KMS-11 (cell line): ENCODE data around the gene SLC38A7.
"Not testable (repeated sequence)": the region's sequence is repeated elsewhere in the genome, so short reads cannot be mapped to it uniquely, and the experiment has no call there.

Source experiments
- H2AFZ ChIP-seq: fragments of 200-600 bp; sonication (generic); 2 replicates; pipeline ENCODE4 v1.6.1; 2016; ENCODE audit warnings: antibody characterized with exemption, mixed run types, low read depth
- H3K27ac ChIP-seq: fragments of 200-600 bp; sonication (generic); 2 replicates; pipeline ENCODE4 v1.6.1; 2016; ENCODE audit warnings: mild to moderate bottlenecking, mixed run types
- H3K27me3 ChIP-seq: fragments of 200-600 bp; sonication (generic); 2 replicates; pipeline ENCODE4 v1.6.1; 2017; ENCODE audit warnings: mild to moderate bottlenecking, low read depth, mixed run types, moderate library complexity; ENCODE audit not compliant: insufficient read depth
- H3K36me3 ChIP-seq: fragments of 200-600 bp; sonication (generic); 2 replicates; pipeline ENCODE4 v1.6.1; 2017; ENCODE audit warnings: mild to moderate bottlenecking, mixed run types; ENCODE audit not compliant: insufficient read depth
- H3K4me1 ChIP-seq: fragments of 200-600 bp; sonication (generic); 2 replicates; pipeline ENCODE4 v1.6.1; 2016; ENCODE audit warnings: mild to moderate bottlenecking, low read depth, mixed run types; ENCODE audit not compliant: poor library complexity, severe bottlenecking
- H3K4me2 ChIP-seq: fragments of 200-600 bp; sonication (generic); 2 replicates; pipeline ENCODE4 v1.7.0; 2016; ENCODE audit warnings: mild to moderate bottlenecking, mixed run types
- H3K4me3 ChIP-seq: fragments of 200-600 bp; sonication (generic); IDR thresholded peaks from 2 replicates; pipeline ENCODE4 v1.6.1; 2017; ENCODE audit warnings: low read depth, low read length, mixed read lengths; ENCODE audit not compliant: insufficient read depth
- H3K79me2 ChIP-seq: fragments of 200-600 bp; sonication (generic); 2 replicates; pipeline ENCODE4 v1.6.1; 2016; ENCODE audit warnings: low read depth, mixed run types; ENCODE audit not compliant: insufficient read depth
- H3K9ac ChIP-seq: fragments of 200-600 bp; sonication (generic); 2 replicates; pipeline ENCODE4 v1.6.1; 2016; ENCODE audit warnings: mild to moderate bottlenecking, mixed run types
- H4K20me1 ChIP-seq: fragments of 200-600 bp; sonication (generic); 2 replicates; pipeline ENCODE4 v1.6.1; 2016; ENCODE audit warnings: mild to moderate bottlenecking, mixed run types; ENCODE audit not compliant: insufficient read depth
- TF ChIP-seq, protein P1 (sequence below): fragments of 200-600 bp; sonication (generic); conservative IDR thresholded peaks from 2 replicates; pipeline ENCODE4 v1.6.1; 2017; ENCODE audit warnings: low read depth, mild to moderate bottlenecking, antibody characterized with exemption, low read length, moderate library complexity, mixed read lengths

Gene SLC38A7

GRCh38 chr16:58709333-58709732 is 24.8 kb upstream of the SLC38A7 start:
- Histone ChIP-seq H3K4me1 (no peaks in the 10 kb centered on the region), H3K9ac (no peak overlapping the region), H2AFZ (no peak overlapping the region), H3K4me3 (no peak overlapping the region), H4K20me1 (no peaks in the 10 kb centered on the region), H3K27ac (no peak overlapping the region), H3K79me2 (no peaks in the 10 kb centered on the region), H3K4me2 (no peak overlapping the region), H3K36me3 (0 out of 2 replicates have a peak, but pooled peaks cover 2% of the 10 kb centered on the region), H3K27me3 (no peaks in the 10 kb centered on the region)
- TF ChIP-seq, protein P1, sequence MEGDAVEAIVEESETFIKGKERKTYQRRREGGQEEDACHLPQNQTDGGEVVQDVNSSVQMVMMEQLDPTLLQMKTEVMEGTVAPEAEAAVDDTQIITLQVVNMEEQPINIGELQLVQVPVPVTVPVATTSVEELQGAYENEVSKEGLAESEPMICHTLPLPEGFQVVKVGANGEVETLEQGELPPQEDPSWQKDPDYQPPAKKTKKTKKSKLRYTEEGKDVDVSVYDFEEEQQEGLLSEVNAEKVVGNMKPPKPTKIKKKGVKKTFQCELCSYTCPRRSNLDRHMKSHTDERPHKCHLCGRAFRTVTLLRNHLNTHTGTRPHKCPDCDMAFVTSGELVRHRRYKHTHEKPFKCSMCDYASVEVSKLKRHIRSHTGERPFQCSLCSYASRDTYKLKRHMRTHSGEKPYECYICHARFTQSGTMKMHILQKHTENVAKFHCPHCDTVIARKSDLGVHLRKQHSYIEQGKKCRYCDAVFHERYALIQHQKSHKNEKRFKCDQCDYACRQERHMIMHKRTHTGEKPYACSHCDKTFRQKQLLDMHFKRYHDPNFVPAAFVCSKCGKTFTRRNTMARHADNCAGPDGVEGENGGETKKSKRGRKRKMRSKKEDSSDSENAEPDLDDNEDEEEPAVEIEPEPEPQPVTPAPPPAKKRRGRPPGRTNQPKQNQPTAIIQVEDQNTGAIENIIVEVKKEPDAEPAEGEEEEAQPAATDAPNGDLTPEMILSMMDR = no peak

- TF ChIP-seq, protein P1 = no peak
These were observed 14.6 kb upstream of the SLC38A7 start for GRCh38 chr16:58699151-58699550.

DNA sequence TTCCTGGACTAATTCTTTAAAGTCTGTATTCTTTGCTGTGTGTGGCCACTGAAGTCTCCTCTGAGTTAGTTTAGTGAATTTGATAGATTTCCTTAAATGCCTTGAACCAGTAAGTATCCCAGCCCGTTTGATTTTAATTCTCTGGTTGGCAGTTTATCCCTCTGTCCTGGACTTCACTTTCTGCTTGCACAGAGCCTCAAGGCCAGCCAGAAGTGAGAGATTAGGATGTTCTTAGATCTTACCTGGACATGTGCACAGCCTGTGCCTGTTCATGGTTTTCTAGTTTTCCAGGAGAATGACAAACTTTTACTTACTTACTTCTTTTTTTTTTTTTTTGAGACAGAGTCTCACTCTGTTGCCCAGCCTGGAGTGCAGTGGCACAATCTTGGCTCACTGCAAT is 10.8 kb upstream of the SLC38A7 start:
- Histone ChIP-seq H2AFZ (no peak overlapping the region), H3K27ac (no peak overlapping the region), H3K9ac (no peak overlapping the region), H4K20me1 (no peaks in the 10 kb centered on the region), H3K4me3 (no peak overlapping the region), H3K79me2 (no peaks in the 10 kb centered on the region), H3K27me3 (no peaks in the 10 kb centered on the region), H3K4me1 (no peaks in the 10 kb centered on the region), H3K36me3 (no peaks in the 10 kb centered on the region), H3K4me2 (no peak overlapping the region)
- TF ChIP-seq, protein P1 = no peak

More at GRCh38 chr16:58699151-58699550, 14.6 kb upstream of the SLC38A7 start:
- H3K36me3 ChIP-seq = no peaks in the 10 kb centered on the region
- H3K27me3 ChIP-seq = no peaks in the 10 kb centered on the region
- H2AFZ ChIP-seq = no peak overlapping the region
- no peak overlapping the region for H3K9ac ChIP-seq
- H4K20me1 ChIP-seq = no peaks in the 10 kb centered on the region
- no peak overlapping the region for H3K27ac ChIP-seq
- no peak overlapping the region for H3K4me2 ChIP-seq
- H3K4me1 ChIP-seq = no peaks in the 10 kb centered on the region
- H3K79me2 ChIP-seq = no peaks in the 10 kb centered on the region
- no peak overlapping the region for H3K4me3 ChIP-seq

- Histone ChIP-seq H2AFZ (no peak overlapping the region), H3K27me3 (no peaks in the 10 kb centered on the region), H3K4me1 (no peaks in the 10 kb centered on the region), H3K4me3 (no peak overlapping the region), H3K4me2 (no peak overlapping the region), H3K79me2 (no peaks in the 10 kb centered on the region), H3K27ac (no peak overlapping the region), H3K9ac (no peak overlapping the region), H3K36me3 (no peaks in the 10 kb centered on the region), H4K20me1 (no peaks in the 10 kb centered on the region)
- TF ChIP-seq, protein P1 = no peak
These were observed 7.9 kb upstream of the SLC38A7 start for GRCh38 chr16:58692450-58692849.

GRCh38 chr16:58686985-58687706 is 2.6 kb upstream of the SLC38A7 start:
- not testable (repeated sequence) for H3K27ac ChIP-seq, H3K4me1 ChIP-seq, H3K27me3 ChIP-seq, H3K4me3 ChIP-seq, H2AFZ ChIP-seq, H3K4me2 ChIP-seq, H3K9ac ChIP-seq, H3K79me2 ChIP-seq, H4K20me1 ChIP-seq, H3K36me3 ChIP-seq
